SKM-1 treated with dmso at 0.1 percent for 144 hours (cell line): ENCODE measurements around the gene DCP2.
"Not testable (repeated sequence)": the region's sequence is repeated elsewhere in the genome, so short reads cannot be mapped to it uniquely, and the experiment has no call there.

ENCODE experiments used
- DNase-seq: peaks from one replicate; lab custom pipeline; 2025; ENCODE audit not compliant: unreplicated experiment; lab: John Stamatoyannopoulos, UW

Gene DCP2

GRCh38 chr5:112976432-112977309, at the start of gene DCP2:
TSS of gene DCP2 (plus strand) at chr5:112976798. CDS start at chr5:112976934, 136 bp downstream.
- peak; percentile 99 for DNase-seq

GRCh38 chr5:112929336-112930081, 47.1 kb upstream of the DCP2 start:
- no peak for DNase-seq

- peak; percentile 79 for DNase-seq
Observed at GRCh38 chr5:112930082-112930344, 46.6 kb upstream of the DCP2 start.

- DNase-seq = no peak
Observed at GRCh38 chr5:112931473-112931872, 45.1 kb upstream of the DCP2 start.

- no peak for DNase-seq
Observed at GRCh38 chr5:112933105-112933504, 43.5 kb upstream of the DCP2 start.

GRCh38 chr5:112933651-112934365, 42.8 kb upstream of the DCP2 start:
- DNase-seq = no peak

- DNase-seq = no peak
Observed at GRCh38 chr5:112934366-112934663, 42.3 kb upstream of the DCP2 start.

GRCh38 chr5:112935675-112936074, 40.9 kb upstream of the DCP2 start:
- no peak for DNase-seq

GRCh38 chr5:112938286-112938685, 38.3 kb upstream of the DCP2 start:
- no peak for DNase-seq

- no peak for DNase-seq
Observed at GRCh38 chr5:112940670-112941069, 35.9 kb upstream of the DCP2 start.

- DNase-seq = no peak
Observed at GRCh38 chr5:112948458-112948857, 28.1 kb upstream of the DCP2 start.

- no peak for DNase-seq
Observed at GRCh38 chr5:112951124-112951702, 25.4 kb upstream of the DCP2 start.

- DNase-seq = no peak
Observed at GRCh38 chr5:112956606-112957005, 20.0 kb upstream of the DCP2 start.

GRCh38 chr5:112957036-112957808, 19.4 kb upstream of the DCP2 start:
- DNase-seq = no peak

- DNase-seq = no peak
Observed at GRCh38 chr5:112958093-112959088, 18.2 kb upstream of the DCP2 start.

- not testable (repeated sequence) for DNase-seq
Observed at GRCh38 chr5:112959872-112960271, 16.7 kb upstream of the DCP2 start.

GRCh38 chr5:112960315-112960714, 16.3 kb upstream of the DCP2 start:
- no peak for DNase-seq

- DNase-seq = no peak
Observed at GRCh38 chr5:112960863-112961504, 15.6 kb upstream of the DCP2 start.

- not testable (repeated sequence) for DNase-seq
Observed at GRCh38 chr5:112963374-112963733, 13.2 kb upstream of the DCP2 start.
